ENCODE results near the gene RNF225. TPM values are rescaled to one million over a fixed set of nuclear protein-coding genes. Genes with fewer than 3 reads are reported as not detected.
A peak's percentile ranks its signal among the peaks of the same experiment; 100 is the strongest.

The RNF225 gene
- total and polyA plus RNA-seq, 10 of the 15 experiments (the other 5 are each of a cell fraction or from before 2014, with no cell fraction given): 0.27 to 0.28 TPM; not detected in 8

DNA sequence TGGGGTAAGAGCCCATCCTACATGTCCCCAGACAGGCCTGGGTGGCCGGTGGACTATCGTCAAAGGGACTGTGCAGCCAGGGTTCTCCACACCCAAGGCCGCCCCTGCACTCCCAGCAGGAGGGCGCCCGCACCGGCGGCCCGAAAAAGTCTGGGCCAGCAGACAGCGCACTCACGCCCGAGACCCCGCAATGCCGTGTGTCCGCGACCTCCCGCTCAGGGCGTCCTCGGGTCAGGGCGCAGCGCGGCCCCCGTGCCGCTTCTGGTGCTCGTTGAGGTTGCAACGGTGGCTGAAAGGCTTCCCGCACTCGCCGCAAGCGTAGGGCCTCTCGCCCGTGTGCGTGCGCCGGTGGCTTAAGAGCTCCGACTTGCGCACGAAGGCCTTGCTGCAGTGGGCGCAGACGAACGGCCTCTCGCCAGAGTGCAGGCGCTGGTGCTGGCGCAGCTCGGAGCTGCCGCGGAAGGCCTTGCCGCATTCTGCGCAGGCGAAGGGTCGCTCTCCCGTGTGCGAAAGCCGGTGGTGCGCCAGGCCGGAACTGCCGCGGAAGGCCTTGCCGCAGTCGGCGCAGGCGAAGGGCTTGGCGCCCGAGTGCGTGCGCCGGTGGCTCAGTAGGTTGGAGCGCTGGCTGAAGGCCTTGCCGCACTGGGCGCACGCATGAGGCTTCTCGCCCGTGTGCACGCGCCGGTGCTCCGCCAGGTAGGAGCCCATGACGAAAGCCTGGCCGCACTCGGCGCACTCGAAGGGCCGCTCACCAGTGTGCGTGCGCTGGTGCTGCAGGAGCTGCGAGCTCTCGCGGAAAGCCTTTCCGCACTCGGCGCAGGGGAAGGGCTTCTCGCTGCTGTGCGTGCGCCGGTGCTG is 39.3 kb upstream of the RNF225 start:
- no peak overlapping the region for H3K27ac ChIP-seq (ENCODE audit: control insufficient read depth, insufficient read depth)
- SMC1A ChIA-PET (ENCODE audit: uncharacterized antibody, unreplicated experiment): no interaction called here
- H3K27me3 ChIP-seq (replicated peaks in 1 of 2; ENCODE audit: control insufficient read depth in 2 of 2, insufficient read depth in 2 of 2, low read length in 1 of 2): no peaks in the 10 kb centered on the region
- H2AFZ ChIP-seq (ENCODE audit: control insufficient read depth, low read depth, low read length): no peak overlapping the region
- H3K9me3 ChIP-seq (replicated peaks; ENCODE audit: control insufficient read depth, insufficient read depth, low read length): peaks cover 2% of the 10 kb centered on the region; the same call in 1 of the 3 replicates
- POLR2A ChIA-PET: interaction anchor here (0.6 to 1.8 kb wide), 2 partner anchors 9 to 128 kb away, joined by 4 to 6 read pairs; no protein-coding TSS in a partner anchor
- ATAC-seq (peak; percentile 24), FAIRE-seq (no peak), DNase-seq (ENCODE audit: low read depth, low spot score) (no peak)
- in situ Hi-C loops (cut with MboI): no loop called here
- BruUV-seq (replicated peaks): no TSS peak
- TF ChIP-seq POLR2A (IDR thresholded peaks at IDR 0.05; ENCODE audit: low read depth, low read length): peak; percentile 12
- 0 out of 2 replicates have a peak, but pooled peaks have one; percentile 18 for TF ChIP-seq POLR2AphosphoS2 (IDR thresholded peaks at IDR 0.05; ENCODE audit: low read depth, low read length)
- TF ChIP-seq, protein P1, sequence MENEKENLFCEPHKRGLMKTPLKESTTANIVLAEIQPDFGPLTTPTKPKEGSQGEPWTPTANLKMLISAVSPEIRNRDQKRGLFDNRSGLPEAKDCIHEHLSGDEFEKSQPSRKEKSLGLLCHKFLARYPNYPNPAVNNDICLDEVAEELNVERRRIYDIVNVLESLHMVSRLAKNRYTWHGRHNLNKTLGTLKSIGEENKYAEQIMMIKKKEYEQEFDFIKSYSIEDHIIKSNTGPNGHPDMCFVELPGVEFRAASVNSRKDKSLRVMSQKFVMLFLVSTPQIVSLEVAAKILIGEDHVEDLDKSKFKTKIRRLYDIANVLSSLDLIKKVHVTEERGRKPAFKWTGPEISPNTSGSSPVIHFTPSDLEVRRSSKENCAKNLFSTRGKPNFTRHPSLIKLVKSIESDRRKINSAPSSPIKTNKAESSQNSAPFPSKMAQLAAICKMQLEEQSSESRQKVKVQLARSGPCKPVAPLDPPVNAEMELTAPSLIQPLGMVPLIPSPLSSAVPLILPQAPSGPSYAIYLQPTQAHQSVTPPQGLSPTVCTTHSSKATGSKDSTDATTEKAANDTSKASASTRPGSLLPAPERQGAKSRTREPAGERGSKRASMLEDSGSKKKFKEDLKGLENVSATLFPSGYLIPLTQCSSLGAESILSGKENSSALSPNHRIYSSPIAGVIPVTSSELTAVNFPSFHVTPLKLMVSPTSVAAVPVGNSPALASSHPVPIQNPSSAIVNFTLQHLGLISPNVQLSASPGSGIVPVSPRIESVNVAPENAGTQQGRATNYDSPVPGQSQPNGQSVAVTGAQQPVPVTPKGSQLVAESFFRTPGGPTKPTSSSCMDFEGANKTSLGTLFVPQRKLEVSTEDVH (IDR thresholded peaks at IDR 0.05; ENCODE audit: low read depth, partially characterized antibody): no peak
- CTCF ChIA-PET: no interaction called here
- no peaks in the 10 kb centered on the region for H3K79me2 ChIP-seq (ENCODE audit: control insufficient read depth, insufficient read depth, low read length)
- H4K20me1 ChIP-seq (ENCODE audit: control insufficient read depth, insufficient read depth): no peaks in the 10 kb centered on the region
- H3K4me1 ChIP-seq (ENCODE audit: control insufficient read depth, insufficient read depth, low read length): no peaks in the 10 kb centered on the region; the same call in none of the 2 replicates
- no peak overlapping the region for H3K4me3 ChIP-seq
- intact Hi-C loops (cut with micrococcal nuclease; ENCODE audit: unreplicated experiment): no loop called here
- H3K4me2 ChIP-seq (ENCODE audit: control insufficient read depth, insufficient read depth): no peak overlapping the region
- RAD21 ChIA-PET (ENCODE audit: unreplicated experiment): no interaction called here
- WGBS (ENCODE audit: insufficient coverage, insufficient replicate concordance, low lambda C conversion rate, missing lambda C conversion rate): 52% methylated on average over 72 of the region's 94 CpGs
- no peak overlapping the region for H3K9ac ChIP-seq (ENCODE audit: control insufficient read depth, insufficient read depth, low read length)
- H3K36me3 ChIP-seq (ENCODE audit: control insufficient read depth in 2 of 2, insufficient read depth in 2 of 2, low read length in 1 of 2): no peaks in the 10 kb centered on the region
